ENCODE data around the gene KPNA6.
A peak's percentile ranks its signal among the peaks of the same experiment; 100 is the strongest.
"Not testable (repeated sequence)": the region's sequence is repeated elsewhere in the genome, so short reads cannot be mapped to it uniquely, and the experiment has no call there.

KPNA6 gene

GRCh38 chr1:32138965-32139364 lies 31.1 kb downstream of the KPNA6 start:
- no peak for DNase-seq (ENCODE audit: low read depth in 1 of 2, low spot score in 1 of 2)

- no peak for DNase-seq (ENCODE audit: low read depth in 1 of 2, low spot score in 1 of 2)
Measured at GRCh38 chr1:32142446-32143301, 34.8 kb downstream of the KPNA6 start.

- not testable (repeated sequence) for DNase-seq (ENCODE audit: low read depth in 1 of 2, low spot score in 1 of 2)
Measured at GRCh38 chr1:32143302-32143695, 35.4 kb downstream of the KPNA6 start.

GRCh38 chr1:32144033-32144432 lies 36.2 kb downstream of the KPNA6 start:
- no peak for DNase-seq (ENCODE audit: low read depth in 1 of 2, low spot score in 1 of 2)

GRCh38 chr1:32147799-32148198 lies 39.9 kb downstream of the KPNA6 start:
- not testable (repeated sequence) for DNase-seq (ENCODE audit: low read depth in 1 of 2, low spot score in 1 of 2)

GRCh38 chr1:32150847-32151246 lies 43.0 kb downstream of the KPNA6 start:
- DNase-seq (ENCODE audit: low read depth in 1 of 2, low spot score in 1 of 2): no peak

GRCh38 chr1:32151319-32151787 lies 43.5 kb downstream of the KPNA6 start:
- no peak for DNase-seq (ENCODE audit: low read depth in 1 of 2, low spot score in 1 of 2)

GRCh38 chr1:32159189-32159588 lies 51.3 kb downstream of the KPNA6 start:
- DNase-seq (ENCODE audit: low read depth in 1 of 2, low spot score in 1 of 2): no peak

GRCh38 chr1:32163405-32163804 lies 55.5 kb downstream of the KPNA6 start:
- DNase-seq (ENCODE audit: low read depth in 1 of 2, low spot score in 1 of 2): no peak

- not testable (repeated sequence) for DNase-seq (ENCODE audit: low read depth in 1 of 2, low spot score in 1 of 2)
Measured at GRCh38 chr1:32165633-32166032, 57.8 kb downstream of the KPNA6 start.

GRCh38 chr1:32170991-32171390 lies 63.1 kb downstream of the KPNA6 start:
- no peak for DNase-seq (ENCODE audit: low read depth in 1 of 2, low spot score in 1 of 2)

GRCh38 chr1:32172621-32173245 lies 64.9 kb downstream of the KPNA6 start:
- DNase-seq (ENCODE audit: low read depth in 1 of 2, low spot score in 1 of 2): no peak

GRCh38 chr1:32178380-32179192 lies 70.7 kb downstream of the KPNA6 start:
- no peak for DNase-seq (ENCODE audit: low read depth in 1 of 2, low spot score in 1 of 2)

GRCh38 chr1:32179193-32179442 lies 71.3 kb downstream of the KPNA6 start:
- DNase-seq (ENCODE audit: low read depth in 1 of 2, low spot score in 1 of 2): no peak

GRCh38 chr1:32179443-32180185 lies 71.8 kb downstream of the KPNA6 start, which contains the start of gene TXLNA:
Gene TXLNA, plus strand, starts transcription at chr1:32179675. Its CDS starts 671 bp downstream, at chr1:32180346.
- peak; percentile 77 to 83 for DNase-seq (ENCODE audit: low read depth in 1 of 2, low spot score in 1 of 2)

GRCh38 chr1:32180186-32181060 lies 72.6 kb downstream of the KPNA6 start:
- no peak for DNase-seq (ENCODE audit: low read depth in 1 of 2, low spot score in 1 of 2)

GRCh38 chr1:32181065-32181464 lies 73.2 kb downstream of the KPNA6 start:
- DNase-seq (ENCODE audit: low read depth in 1 of 2, low spot score in 1 of 2): no peak

GRCh38 chr1:32181563-32181962 lies 73.7 kb downstream of the KPNA6 start:
- no peak for DNase-seq (ENCODE audit: low read depth in 1 of 2, low spot score in 1 of 2)

GRCh38 chr1:32182060-32182459 lies 74.2 kb downstream of the KPNA6 start:
- DNase-seq (ENCODE audit: low read depth in 1 of 2, low spot score in 1 of 2): no peak

- DNase-seq (ENCODE audit: low read depth in 1 of 2, low spot score in 1 of 2): no peak
Measured at GRCh38 chr1:32184650-32185049, 76.8 kb downstream of the KPNA6 start.

Data from activated CD4-positive, alpha-beta T cell treated with anti-CD3 and anti-CD28 coated beads, Interleukin-2, amount 50 U/mL, for 24 hours (primary cell).